ENCODE data around the gene NCAPG2.

NCAPG2 gene

DNA sequence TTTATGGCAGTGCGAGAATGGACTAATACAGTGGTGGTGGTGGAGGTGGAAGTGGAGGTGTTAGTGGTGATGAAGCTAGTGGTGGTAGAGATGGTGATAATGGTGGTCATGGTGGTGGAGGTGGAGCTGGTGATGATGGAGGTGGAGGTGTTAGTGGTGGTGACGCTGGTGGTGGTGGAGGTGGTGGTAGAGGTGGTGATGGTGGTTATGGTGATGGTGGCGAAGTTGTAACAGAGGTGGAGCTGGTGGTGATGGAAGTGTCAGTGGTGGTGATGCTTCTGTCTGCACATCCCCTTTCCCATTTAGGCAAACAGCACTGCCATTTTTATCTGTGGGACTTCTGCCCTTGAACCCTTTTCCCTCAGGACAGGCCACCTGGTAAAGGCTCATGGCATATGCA is 109.5 kb downstream of the NCAPG2 start:
- no peak for DNase-seq (ENCODE audit: low spot score)

DNA sequence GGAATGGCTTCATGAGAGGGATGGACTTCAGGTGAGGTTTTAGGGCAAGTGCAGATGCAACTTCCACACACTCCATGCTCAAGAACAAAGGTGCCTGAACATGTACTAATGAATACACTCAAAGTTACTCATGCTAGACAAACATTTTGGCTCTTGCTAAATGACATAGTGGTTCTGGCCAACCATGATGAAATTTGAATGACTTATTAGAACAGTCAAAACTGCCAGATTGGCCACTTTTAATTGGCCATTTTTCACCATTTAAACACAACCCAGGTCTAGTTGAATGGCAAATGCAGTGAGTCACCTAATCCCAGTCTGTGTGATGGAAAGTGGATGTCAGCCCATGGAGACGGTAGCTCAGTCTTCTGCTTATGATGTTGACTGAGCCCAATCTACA is 112.1 kb downstream of the NCAPG2 start:
- no peak for DNase-seq (ENCODE audit: low spot score)

DNA sequence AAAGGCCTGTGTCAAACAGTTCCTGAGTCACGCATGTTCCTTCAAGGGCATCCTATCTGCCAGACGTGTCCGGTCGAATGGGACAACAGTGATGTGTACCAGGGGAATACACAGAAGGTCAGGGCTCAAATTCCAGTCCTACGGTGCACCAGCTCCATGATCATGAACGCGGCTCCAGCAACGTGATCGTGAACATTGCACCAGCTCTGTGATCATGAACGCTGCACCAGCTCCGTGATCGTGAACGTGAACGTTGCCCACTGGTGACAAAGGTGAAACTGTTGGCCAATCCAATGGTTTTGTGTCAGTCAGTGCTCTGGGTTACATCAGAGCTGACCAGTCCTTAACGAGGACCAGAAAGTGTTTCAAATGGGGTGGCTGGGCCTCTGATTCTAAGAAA is 112.7 kb downstream of the NCAPG2 start:
- no peak for DNase-seq (ENCODE audit: low spot score)

DNA sequence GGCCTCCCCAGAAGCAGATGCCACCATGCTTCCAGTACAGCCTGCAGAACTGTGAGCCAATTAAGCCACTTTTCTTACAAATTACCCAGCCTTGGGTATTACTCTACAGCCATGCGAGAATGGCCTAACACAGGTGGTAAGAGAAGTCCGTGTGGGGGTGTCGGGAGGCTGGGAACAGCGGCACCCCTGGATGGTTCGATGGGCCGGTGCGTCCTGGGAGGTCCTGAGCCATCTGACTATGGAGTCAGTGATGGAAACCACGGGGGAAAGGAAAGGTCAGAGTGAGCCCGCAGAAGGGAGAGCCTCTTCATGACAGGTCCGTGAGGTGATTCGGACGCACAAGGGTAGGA is 114.4 kb downstream of the NCAPG2 start:
- no peak for DNase-seq (ENCODE audit: low spot score)

DNA sequence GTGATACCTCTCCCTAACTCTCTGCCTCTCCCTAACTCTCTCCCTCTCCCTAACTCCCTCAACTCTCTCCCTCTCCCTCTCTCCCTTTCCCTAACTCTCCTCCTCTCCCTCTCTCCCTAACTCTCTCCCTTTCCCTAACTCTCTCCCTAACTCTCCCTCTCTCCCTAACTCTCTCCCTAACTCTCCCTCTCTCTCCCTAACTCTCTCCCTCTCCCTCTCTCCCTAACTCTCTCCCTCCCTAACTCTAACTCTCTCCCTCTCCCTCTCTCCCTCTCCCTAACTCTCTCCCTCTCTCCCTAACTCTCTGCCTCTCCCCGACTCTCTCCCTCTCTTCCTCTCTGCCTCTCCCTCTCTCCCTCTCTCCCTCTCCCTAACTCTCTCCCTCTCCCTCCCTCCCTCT is 115.0 kb downstream of the NCAPG2 start:
- DNase-seq (ENCODE audit: low spot score), result no peak

DNA sequence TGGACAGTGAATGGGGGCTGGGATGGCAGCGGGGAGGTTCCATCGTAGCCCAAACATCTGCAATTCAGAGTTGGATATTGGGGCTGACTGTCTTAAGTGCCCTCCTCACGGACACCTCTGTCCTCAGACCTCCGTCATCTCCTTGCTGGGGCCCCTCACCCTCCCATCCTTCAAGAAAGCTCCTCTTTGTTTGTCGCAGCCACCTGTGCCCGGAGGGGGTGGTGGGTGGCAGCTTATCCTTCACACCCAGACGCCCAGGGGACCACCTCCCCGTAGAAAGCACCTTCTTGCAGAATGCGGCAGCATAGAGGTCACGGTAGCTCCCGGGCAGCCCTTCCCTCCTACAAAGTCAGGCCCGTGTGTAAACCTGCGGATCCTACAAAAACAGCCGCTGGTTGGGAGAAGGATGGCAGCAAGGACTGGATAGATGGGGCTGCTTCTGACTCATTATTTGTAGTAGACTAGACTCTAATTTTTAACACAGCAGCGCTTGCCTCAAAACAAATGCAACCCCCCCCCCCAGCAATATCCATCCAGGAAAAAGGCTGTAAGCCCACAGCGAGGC is 115.6 kb downstream of the NCAPG2 start:
- DNase-seq (ENCODE audit: low spot score), result no peak

DNA sequence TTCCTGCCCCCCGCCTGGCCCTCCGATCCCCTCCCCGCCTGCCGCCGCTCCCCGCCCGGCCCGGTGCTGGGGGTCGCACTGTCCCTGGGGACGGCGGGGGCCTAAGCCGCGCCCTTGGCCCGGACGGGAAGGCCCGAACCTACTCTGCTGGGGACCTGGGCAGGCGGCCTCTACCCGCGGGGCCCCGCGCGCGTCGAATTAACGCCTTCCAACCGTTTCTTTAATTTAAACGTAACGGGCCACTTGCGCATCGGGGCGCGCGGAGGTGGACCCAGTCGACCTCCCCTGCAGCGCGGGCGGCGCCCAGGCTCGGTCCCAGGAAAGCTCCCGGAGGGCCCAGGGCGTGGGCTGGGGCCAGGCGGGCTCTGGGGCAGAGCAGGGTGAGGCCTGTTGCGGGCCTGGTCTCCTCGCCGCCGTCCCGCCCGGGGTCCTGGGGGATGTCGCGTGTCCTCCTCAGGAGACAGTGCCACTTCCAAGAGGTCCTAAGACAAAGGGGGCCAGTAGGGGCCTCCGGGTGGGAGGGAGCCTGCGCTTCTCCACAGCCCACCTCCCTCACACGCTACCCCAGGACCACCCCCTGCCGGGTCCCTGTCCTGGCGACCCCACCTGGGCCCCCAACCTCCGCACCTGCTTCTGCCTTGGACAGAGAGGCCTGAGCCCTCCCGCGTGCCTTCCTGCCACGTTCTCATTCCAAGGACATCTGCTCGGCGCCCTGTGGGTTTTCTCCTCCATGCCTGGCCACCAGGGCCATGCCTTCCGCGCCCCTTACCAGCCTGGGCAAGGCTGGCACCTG is 116.3 kb downstream of the NCAPG2 start:
- DNase-seq (ENCODE audit: low spot score), result no peak

DNA sequence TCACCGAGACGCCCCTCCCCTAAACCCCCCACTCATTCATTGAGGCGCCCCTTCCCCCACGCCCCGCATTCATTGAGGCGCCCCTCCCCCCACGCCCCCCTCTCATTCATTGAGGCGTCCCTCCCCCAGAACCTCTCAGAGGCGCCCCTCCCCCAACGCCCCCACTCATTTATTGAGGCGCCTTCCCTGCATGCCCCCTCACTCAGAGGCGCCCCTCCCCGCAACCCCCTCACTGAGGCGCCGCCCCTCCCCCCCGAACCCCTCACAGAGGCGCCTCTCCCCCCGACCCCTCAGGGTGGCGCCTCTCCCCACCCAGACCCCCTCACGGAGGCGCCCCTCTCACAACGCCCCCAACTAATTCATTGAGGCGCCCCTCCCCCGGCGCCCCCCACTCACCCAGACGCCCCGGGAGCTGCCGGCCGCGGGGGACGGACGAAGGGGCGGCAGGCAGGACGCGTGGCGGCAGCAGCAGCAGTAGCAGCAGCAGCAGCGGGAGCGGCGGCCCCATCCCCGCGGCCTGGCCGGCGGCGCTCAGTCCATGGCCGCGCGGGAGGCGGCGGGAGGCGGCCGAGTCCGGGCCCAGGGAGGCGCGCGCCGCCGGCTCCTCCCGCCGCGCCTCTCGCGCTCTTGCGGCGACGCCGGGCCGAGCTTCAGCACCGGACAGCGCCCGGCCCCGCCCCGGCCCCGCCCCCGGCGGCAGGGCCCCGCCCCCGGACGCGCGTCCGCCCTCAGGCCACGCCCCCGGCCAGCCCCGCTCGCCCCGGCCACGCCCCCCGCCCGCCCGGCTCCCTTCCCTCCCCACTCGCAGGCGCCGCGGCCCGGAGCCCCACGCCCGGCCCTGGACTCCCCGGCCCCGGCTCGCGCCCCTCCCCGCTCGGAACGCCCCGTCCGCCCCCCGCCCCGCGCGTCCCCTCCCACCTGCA is 117.2 kb downstream of the NCAPG2 start, which contains the start of gene PTPRN2:
TSS of gene PTPRN2 (minus strand) at position 662 of the 923 bp plus-strand sequence.
- DNase-seq (ENCODE audit: low spot score), result peak; percentile 93

DNA sequence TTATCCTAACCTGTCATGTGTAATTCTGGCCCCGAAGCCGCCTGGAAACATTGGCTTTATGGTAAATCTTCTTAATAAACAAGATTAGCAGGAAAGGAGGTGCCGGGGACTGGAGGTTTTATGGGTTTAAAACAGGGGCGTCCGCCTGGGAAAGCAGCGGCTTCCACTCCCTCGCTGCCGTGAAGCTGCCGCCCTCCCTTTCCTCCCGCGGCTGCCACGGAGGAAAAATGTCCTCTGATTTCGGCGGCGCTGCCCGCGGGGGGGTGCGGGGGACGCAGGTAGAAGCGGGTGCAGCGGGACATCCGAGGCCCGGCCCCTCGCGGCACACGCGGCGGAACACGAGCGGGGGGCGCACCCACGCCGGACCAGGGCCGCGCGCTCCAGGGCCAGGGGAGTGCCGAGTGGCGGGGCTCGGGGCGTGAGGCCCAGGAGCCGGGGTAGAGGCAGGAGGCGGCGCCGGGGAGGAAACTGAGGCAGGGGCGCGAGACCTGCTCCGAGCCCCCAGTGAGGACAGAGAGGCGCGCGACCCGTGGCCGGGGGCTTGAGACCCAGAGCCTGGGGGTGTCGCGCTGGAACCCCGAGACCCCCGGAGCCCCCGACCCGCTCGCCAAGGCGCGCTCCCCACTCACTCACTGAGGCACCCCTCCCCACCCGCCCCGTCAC is 118.0 kb downstream of the NCAPG2 start:
- DNase-seq (ENCODE audit: low spot score), result no peak

DNA sequence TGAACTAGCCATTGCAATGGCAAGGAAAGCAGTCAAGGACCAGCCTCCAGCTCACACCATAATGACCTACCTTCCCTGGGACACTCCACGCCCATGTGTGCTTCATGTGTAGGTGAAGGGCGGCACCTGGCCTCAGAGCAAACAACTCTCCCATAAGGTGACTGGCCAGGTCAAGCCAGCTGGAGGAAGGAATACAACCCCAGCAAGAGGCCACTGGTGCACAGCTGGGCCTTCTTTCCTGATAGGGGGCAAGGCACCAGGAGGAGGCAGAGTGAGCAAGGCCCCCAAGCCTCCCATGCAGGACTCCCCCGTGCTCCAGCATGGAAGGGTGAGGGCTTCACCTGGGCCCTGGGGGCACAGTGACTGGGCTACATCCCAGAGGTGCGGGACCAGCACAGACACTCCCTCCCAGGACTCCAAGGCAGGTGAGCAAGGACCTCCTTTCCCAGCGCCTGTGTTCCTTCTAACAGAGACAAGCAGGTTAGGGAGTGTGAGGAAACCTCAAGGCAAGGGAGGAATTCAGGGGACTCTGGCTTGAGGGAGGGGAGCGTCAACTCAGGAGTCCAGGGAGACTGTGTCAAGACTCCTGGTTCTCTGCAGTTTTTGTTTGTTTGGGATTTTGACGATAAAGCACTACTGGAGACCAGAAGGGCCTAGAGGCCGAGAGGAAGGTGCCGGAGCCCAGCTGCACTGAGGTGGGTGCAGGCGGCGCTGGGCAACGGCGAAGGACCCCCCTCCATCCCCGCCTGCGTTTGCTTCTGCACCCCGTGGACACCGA is 118.7 kb downstream of the NCAPG2 start:
- no peak for DNase-seq (ENCODE audit: low spot score)

DNA sequence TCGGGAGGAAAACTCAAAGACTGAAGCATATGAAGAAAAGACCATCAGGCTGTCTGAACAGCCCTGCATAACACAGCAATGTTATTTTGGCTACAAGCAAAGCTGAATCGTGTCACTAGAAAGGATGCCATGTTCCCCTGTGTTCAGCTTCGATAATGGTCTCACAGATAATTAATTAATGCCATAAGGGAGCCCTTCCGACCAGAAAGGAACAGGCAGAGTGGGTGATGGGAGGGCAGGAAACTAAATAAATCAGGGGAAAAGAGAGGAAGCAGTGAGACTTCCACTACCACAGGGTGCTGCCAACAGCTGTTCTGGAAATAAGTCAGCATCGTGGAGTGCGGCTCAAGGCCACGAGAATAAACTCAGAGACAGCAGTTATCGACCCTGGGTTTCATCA is 120.2 kb downstream of the NCAPG2 start:
- no peak for DNase-seq (ENCODE audit: low spot score)

DNA sequence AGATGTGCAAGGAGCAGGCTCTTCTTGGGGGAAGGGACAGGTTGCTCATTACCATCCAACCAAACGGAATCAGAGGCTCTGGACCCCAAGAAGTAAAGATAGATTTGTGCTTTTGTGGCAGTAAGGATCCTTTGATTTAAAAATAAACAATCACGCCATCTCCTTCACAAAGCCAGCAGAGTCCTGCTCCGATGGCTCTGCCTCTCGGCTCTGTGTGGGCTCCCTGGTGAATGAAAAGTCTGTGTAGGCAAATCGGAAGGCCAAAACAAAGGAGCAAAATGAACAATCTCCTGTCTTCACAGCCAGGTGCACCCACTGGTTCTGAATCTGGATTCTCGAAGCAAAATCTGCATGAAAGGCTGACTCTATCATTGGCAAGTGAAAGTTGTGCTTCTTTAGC is 120.8 kb downstream of the NCAPG2 start:
- DNase-seq (ENCODE audit: low spot score), result no peak

DNA sequence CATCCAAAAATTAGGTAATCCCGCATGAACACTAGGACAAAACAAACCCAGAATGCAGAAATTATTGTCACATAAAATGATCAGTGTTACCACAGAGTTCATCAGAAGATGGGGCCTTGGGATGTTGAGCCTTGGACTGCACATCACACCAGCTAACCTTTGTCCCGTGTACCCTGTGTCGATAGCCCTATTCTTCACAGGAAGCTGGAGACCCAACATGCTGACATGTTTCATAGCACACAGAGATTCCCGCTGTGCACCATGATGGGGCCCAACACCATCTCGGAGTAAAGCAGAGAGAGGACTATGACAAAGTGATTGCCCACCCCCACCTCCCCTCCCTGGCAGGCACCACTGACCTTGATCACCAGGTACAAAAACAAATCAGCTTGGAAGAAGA is 121.5 kb downstream of the NCAPG2 start:
- DNase-seq (ENCODE audit: low spot score), result no peak

DNA sequence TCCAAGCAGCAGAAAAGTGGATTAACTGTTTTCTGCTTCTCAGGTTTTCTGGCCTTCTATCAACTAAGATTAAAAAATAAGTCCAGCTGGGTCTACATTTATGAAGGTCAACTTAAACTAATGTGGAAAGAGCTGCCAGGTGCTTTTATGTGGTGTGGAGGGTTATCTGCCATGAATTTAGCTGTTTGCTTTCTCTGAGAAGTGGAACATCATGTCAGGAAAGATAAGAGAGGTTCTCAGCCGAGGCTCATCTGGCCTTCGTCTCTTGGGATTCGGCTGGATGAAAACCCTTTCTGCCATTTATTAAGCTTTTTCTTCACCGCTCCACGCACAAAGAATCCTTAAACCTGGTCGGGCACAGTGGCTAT is 122.5 kb downstream of the NCAPG2 start:
- DNase-seq (ENCODE audit: low spot score), result no peak

DNA sequence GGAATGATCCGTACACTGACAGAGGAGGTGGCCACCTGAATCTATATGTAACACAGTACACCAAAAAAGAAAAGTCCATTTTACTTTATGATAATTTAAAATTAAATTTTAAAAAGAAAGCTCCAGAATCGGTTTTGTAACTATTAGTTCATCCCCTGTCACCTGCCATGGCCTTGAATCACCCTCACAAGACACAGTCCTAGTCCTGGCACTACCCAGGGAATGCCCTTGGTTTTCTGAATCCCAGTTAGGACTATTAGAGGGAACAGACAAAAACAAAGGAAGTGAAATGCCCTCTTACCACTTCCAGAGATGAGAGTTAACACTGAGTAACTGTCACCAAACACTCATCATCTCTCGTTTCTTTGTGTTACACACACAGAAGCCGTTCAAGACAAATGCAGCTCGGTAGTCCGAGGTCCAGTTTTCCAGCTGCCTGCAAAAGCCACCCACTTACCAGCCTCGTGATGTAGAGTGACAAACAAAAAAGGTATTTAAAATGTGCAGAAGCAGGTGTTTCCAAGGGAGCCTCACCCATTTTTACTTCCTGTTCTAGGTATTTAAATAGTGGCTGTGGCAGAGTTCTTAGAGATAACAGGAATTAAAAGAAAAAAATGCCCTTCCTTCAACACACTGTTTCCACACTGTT is 123.0 kb downstream of the NCAPG2 start:
- no peak for DNase-seq (ENCODE audit: low spot score)
